Measurements from ENCODE around the gene PLXND1. TPM values are rescaled to one million over a fixed set of nuclear protein-coding genes. Genes with fewer than 3 reads are reported as not detected.

Gene PLXND1
- total and polyA plus RNA-seq, 9 donors, result 21.6 to 120 (median 57.1) TPM

GRCh38 chr3:129558081-129558771 is 48.2 kb downstream of the PLXND1 start:
- no peak overlapping the region for H3K4me3 ChIP-seq
- no peaks in the 10 kb centered on the region for H3K27me3 ChIP-seq
- intact Hi-C loops (cut with DNase I), result no loop called here
- no peaks in the 10 kb centered on the region for H3K36me3 ChIP-seq
- no peaks in the 10 kb centered on the region for H3K9me3 ChIP-seq
- H3K4me1 ChIP-seq (ENCODE audit: insufficient read depth), result peaks cover 29% of the 10 kb centered on the region
- WGBS, 3 donors, result 87 to 92% (median 90%) methylated on average over 15 of the region's 15 CpGs
- no peak for DNase-seq
- TF ChIP-seq, protein P1, sequence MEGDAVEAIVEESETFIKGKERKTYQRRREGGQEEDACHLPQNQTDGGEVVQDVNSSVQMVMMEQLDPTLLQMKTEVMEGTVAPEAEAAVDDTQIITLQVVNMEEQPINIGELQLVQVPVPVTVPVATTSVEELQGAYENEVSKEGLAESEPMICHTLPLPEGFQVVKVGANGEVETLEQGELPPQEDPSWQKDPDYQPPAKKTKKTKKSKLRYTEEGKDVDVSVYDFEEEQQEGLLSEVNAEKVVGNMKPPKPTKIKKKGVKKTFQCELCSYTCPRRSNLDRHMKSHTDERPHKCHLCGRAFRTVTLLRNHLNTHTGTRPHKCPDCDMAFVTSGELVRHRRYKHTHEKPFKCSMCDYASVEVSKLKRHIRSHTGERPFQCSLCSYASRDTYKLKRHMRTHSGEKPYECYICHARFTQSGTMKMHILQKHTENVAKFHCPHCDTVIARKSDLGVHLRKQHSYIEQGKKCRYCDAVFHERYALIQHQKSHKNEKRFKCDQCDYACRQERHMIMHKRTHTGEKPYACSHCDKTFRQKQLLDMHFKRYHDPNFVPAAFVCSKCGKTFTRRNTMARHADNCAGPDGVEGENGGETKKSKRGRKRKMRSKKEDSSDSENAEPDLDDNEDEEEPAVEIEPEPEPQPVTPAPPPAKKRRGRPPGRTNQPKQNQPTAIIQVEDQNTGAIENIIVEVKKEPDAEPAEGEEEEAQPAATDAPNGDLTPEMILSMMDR (IDR thresholded peaks at IDR 0.05), result no peak
- no peak for TF ChIP-seq EP300 (IDR thresholded peaks at IDR 0.05)
- no peak for TF ChIP-seq POLR2A (IDR thresholded peaks at IDR 0.05)
- no peak overlapping the region for H3K27ac ChIP-seq

GRCh38 chr3:129557548-129557894 is 49.0 kb downstream of the PLXND1 start:
- Histone ChIP-seq H3K4me1 (ENCODE audit: insufficient read depth) (peaks cover 30% of the 10 kb centered on the region), H3K27me3 (no peaks in the 10 kb centered on the region), H3K4me3 (no peak overlapping the region), H3K27ac (no peak overlapping the region), H3K9me3 (no peaks in the 10 kb centered on the region), H3K36me3 (no peaks in the 10 kb centered on the region)
- TF ChIP-seq POLR2A (IDR thresholded peaks at IDR 0.05) (no peak), EP300 (IDR thresholded peaks at IDR 0.05) (no peak)
- TF ChIP-seq, protein P1 (IDR thresholded peaks at IDR 0.05), result no peak
- intact Hi-C loops (cut with DNase I), result no loop called here
- DNase-seq, result no peak
- 50 to 84% (median 83%) methylated on average over 11 of the region's 11 CpGs for WGBS, 3 donors

DNA sequence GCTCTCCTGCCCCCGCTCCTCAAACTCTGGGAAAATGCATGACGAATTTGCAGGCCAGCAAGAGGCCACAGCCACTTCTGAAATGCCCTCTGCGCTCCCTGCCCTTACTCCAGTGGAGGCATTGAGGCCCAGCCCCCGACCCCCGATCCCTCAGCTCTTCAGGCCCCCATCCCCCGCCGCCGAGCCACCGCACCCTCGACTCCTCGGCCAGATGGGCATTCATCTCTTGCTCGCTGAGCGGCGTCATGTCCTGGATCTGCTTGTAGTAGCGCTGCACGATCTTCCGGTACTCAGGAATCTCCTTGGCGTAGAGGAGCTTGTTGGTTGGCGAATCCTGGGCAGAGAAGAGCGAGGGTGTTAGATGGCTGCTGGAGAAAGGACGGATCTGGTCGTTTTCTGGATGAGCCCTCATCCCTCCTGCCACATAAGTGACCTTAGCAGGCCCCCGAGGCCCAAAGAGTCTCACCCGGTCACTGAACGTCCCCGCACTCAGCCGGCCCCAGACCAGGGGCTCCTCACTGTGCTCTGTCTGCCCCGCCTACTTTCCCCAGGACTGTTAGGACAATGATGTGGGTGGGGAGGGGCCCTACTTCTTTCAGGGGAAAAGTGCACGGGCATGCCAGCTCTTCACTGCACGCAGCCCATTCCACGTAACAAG is 49.5 kb downstream of the PLXND1 start:
- no peaks in the 10 kb centered on the region for H3K36me3 ChIP-seq
- intact Hi-C loops (cut with DNase I), result no loop called here
- H3K9me3 ChIP-seq, result no peaks in the 10 kb centered on the region
- TF ChIP-seq, protein P1 (IDR thresholded peaks at IDR 0.05), result no peak
- TF ChIP-seq POLR2A (IDR thresholded peaks at IDR 0.05) (no peak), EP300 (IDR thresholded peaks at IDR 0.05) (no peak)
- H3K27me3 ChIP-seq, result no peaks in the 10 kb centered on the region
- WGBS, 3 donors, result 89 to 92% (median 91%) methylated on average over 31 of the region's 31 CpGs
- peaks cover 30% of the 10 kb centered on the region for H3K4me1 ChIP-seq (ENCODE audit: insufficient read depth)
- no peak overlapping the region for H3K27ac ChIP-seq
- no peak overlapping the region for H3K4me3 ChIP-seq
- no peak for DNase-seq

- WGBS, 3 donors, result 90 to 97% (median 93%) methylated on average over 15 of the region's 15 CpGs
- Histone ChIP-seq H3K36me3 (no peaks in the 10 kb centered on the region), H3K4me1 (ENCODE audit: insufficient read depth) (peaks cover 25% of the 10 kb centered on the region), H3K27ac (no peak overlapping the region), H3K9me3 (no peaks in the 10 kb centered on the region), H3K4me3 (no peak overlapping the region), H3K27me3 (no peaks in the 10 kb centered on the region)
- intact Hi-C loops (cut with DNase I), result no loop called here
- TF ChIP-seq, protein P1 (IDR thresholded peaks at IDR 0.05), result no peak
- TF ChIP-seq POLR2A (IDR thresholded peaks at IDR 0.05) (no peak), EP300 (IDR thresholded peaks at IDR 0.05) (no peak)
- DNase-seq, result no peak
Measured at GRCh38 chr3:129556358-129556695, 50.1 kb downstream of the PLXND1 start.
